T-helper 2 cell (primary cell): ENCODE results near the gene SOD2.
"Not testable (repeated sequence)": the region's sequence is repeated elsewhere in the genome, so short reads cannot be mapped to it uniquely, and the experiment has no call there.

Experiments used
- DNase-seq, 5 experiments: peaks; one replicate each; pipeline versions ENCODE4 v3.0.0 to v3.0.0-alpha.2; 2012 to 2022

SOD2 gene

DNA sequence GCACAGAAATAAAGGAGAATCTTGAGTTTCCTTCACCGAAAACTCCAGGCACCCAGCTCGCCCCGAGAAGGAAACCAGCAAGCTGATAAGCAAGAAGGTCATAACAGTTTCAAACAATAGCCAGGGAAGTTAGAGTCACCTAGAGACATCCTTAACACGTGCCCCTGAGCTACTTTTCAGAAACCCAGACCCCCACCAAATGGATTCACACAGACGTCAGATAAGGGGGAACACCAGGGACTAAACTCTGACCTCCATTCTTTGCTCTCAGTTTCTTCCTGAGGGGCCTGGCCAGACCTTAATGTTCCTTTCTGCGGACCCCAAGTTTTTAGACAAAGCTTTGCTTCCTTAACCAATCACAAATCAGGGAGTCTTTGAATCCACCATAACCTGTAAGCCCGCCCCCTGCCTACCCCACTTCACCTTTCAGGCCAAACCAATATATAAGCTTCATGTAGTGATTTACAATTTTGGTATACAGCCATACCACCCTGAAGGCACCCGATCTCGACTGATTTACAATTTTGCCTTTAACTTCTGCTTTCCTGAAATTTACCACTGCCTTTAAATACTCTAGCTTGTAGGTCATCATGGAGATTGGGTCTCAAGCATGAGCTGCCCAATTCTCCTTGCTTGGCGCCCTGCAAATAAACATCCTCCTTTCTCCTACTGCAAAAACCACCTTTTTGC is 11.7 kb downstream of the SOD2 start:
- DNase-seq: no peak

- peak in 1 of 5 experiments; percentile 31 for DNase-seq
Observed at GRCh38 chr6:159680104-159680503, 12.9 kb downstream of the SOD2 start.

- peak in 1 of 5 experiments; percentile 38 for DNase-seq
Observed at GRCh38 chr6:159679091-159680077, 13.7 kb downstream of the SOD2 start.

DNA sequence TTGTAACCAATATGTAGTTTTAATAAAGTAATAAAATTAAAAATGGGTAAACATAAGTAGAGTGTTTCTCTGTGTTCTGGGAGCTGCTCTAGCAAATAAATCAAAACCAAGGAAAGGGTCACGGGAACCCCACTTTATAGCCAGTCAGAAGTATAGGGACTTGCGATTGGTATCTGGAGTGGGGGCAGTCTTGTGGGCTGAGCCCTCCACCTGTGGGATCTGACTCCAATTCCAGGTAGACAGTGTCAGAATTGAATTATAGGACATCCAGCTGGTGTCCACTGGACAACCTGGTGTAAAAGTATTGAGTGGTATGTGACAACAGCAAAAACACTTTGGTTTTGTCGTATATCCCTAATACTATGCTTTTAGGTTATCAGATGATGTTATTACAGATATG is 14.5 kb downstream of the SOD2 start:
- DNase-seq: no peak

- no peak for DNase-seq
Observed at GRCh38 chr6:159677506-159678165, 15.4 kb downstream of the SOD2 start.

GRCh38 chr6:159676890-159677505 is 16.0 kb downstream of the SOD2 start:
- DNase-seq: no peak

DNA sequence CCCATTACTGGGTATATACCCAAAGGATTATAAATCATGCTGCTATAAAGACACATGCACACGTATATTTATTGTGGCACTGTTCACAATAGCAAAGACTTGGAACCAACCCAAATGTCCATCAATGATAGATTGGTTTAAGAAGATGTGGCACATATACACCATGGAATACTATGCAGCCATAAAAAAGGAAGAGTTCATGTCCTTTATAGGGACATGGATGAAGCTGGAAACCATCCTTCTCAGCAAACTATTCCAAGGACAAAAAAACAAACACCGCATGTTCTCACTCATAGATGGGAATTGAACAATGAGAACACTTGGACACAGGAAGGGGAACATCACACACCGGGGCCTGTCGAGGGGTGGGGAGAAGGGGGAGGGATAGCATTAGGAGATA is 16.8 kb downstream of the SOD2 start:
- not testable (repeated sequence) for DNase-seq

DNA sequence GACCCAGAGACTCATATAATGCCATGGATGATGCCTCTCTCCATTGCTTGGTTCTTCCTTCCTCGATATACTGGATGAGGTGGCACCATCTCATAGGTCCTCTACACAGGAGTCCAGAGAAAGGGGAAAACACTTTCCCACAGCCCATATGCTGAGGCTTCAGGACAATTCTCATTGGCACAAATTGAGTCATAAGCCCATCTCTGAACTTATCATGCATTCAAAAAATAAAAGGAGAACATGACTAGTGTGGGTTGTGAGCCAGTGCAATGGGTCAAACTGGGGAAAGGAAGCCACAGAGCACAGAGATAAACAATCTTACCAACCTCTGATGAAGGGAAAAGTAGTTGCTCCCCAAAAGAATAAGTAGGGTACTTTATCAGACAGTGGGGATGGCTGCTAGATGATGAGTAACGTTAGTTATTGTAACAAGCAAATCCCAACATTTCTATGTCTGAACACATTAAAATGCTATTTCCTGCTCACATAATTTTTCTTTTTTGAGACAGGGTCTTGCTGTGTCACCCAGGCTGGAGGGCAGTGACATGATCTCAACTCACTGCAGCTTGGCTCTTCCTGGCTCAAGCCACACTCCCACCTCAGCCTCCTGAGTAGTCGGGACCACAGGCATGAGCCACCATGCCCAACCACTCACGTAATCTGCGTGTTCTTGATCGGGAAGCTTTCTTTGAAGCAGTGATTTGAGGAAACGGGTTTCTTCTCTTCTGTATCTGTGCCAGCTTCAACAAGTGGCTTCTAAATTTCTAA is 27.0 kb downstream of the SOD2 start:
- DNase-seq: no peak

GRCh38 chr6:159663368-159663889 is 29.6 kb downstream of the SOD2 start:
- DNase-seq: not testable (repeated sequence)

DNA sequence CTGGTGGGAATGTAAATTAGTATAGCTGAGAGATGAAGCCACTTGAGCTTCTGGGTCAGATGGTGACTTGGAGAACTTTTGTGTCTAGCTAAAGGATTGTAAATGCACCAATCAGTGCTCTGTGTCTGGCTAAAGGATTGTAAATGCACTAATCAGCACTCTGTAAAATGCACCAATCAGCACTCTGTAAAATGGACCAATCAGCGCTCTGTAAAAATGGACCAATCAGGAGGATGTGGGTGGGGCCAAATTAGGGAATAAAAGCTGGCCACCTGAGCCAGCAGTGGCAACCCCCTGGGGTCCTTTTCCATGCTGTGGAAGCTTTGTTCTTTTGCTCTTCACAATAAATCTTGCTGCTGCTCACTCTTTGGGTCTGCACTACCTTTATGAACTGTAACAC is 31.1 kb downstream of the SOD2 start:
- DNase-seq: not testable (repeated sequence)

- DNase-seq: no peak
Observed at GRCh38 chr6:159655409-159655988, 37.5 kb downstream of the SOD2 start.

GRCh38 chr6:159654483-159655098 is 38.5 kb downstream of the SOD2 start:
- DNase-seq: peak in 2 of 5 experiments; percentile 13 to 55

GRCh38 chr6:159650314-159650713 is 42.7 kb downstream of the SOD2 start:
- DNase-seq: no peak

GRCh38 chr6:159649441-159649840 is 43.6 kb downstream of the SOD2 start:
- no peak for DNase-seq

DNA sequence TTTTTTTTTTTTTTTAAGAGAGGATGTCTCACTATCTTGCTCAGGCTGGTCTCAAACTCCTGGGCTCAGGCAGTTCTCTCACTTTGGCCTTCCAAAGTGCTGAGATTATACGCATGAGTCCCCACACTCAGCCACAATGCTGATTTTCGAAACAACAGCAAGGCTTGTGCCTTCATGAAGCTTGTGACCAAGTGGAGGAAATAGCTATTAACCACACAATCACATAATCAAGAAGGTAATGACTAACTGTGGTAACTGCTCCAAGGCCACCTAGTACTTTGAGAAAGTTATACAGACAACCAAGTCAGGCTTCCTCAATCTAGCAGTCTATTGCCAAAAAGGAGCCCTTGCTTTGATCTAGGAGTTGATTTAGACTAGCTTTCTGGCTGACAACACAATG is 46.3 kb downstream of the SOD2 start:
- peak in 1 of 5 experiments; percentile 44 for DNase-seq

- DNase-seq: no peak
Observed at GRCh38 chr6:159646116-159646515, 46.9 kb downstream of the SOD2 start.

GRCh38 chr6:159645640-159646039 is 47.4 kb downstream of the SOD2 start:
- DNase-seq: no peak
